ENCODE results near the gene INTS12. TPM values are rescaled to one million over a fixed set of nuclear protein-coding genes. Genes with fewer than 3 reads are reported as not detected.

INTS12 gene
- total RNA-seq, 4 donors from 2014 or later: 16.4 to 32.4 (median 22.0) TPM

DNA sequence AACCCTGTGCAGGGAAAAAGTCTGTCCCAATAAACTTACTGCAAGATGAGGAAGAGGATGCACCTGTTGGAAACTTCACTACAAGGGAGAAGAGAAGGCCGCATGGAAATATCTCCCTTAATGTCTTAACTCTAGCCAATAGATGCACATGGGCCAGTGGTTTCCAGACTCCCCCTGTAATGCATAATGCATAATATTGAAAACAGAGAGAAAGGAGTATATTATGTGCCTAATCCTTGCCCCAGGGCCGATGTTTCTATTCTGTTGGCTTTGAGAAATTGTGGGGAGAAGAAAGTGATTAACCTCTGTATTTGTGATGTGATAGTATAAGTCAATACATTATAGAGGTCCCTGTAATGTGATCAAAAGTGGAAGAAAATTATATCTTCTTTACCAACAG is 37.2 kb downstream of the INTS12 start:
- TF ChIP-seq, protein P1, sequence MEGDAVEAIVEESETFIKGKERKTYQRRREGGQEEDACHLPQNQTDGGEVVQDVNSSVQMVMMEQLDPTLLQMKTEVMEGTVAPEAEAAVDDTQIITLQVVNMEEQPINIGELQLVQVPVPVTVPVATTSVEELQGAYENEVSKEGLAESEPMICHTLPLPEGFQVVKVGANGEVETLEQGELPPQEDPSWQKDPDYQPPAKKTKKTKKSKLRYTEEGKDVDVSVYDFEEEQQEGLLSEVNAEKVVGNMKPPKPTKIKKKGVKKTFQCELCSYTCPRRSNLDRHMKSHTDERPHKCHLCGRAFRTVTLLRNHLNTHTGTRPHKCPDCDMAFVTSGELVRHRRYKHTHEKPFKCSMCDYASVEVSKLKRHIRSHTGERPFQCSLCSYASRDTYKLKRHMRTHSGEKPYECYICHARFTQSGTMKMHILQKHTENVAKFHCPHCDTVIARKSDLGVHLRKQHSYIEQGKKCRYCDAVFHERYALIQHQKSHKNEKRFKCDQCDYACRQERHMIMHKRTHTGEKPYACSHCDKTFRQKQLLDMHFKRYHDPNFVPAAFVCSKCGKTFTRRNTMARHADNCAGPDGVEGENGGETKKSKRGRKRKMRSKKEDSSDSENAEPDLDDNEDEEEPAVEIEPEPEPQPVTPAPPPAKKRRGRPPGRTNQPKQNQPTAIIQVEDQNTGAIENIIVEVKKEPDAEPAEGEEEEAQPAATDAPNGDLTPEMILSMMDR (IDR thresholded peaks at IDR 0.05; ENCODE audit: low read depth): no peak

DNA sequence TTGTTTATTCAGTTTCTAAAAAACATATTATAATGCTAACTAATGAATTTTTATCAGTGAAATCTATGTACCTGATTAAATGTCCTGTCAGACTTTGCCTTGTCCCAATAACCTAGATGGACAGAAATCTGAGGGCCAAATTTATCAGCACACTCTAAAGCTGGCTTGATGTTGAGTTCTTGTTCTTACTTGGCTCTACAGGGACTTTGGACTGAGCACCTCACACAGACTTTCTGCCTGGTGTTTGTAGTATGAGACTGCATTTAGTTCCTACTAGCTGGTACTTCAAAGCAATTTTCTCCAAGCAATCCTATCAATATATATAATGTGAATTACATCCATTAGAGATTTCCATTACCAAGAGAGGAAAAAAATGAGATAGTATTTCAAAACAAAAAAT is 37.8 kb downstream of the INTS12 start:
- TF ChIP-seq, protein P1 (IDR thresholded peaks at IDR 0.05; ENCODE audit: low read depth): no peak

DNA sequence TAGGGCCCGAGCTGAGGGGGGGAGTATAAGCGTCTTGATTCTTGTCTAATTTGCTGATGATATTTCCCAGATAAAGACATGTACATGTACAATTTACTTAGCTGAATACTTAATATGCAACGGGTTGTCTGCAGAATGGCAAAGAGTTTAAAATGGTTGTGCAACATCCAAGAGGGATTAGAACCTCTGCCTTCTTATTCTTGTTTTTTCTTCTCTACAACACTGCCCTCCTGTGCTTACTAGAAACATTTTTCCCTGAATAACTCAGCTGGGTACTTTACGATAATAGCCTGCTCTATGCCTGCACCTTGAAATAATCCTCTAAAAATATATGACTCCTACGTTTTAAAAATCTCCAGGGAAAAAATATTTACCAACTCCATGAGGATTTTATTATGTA is 41.8 kb downstream of the INTS12 start:
- TF ChIP-seq, protein P1 (IDR thresholded peaks at IDR 0.05; ENCODE audit: low read depth): no peak

DNA sequence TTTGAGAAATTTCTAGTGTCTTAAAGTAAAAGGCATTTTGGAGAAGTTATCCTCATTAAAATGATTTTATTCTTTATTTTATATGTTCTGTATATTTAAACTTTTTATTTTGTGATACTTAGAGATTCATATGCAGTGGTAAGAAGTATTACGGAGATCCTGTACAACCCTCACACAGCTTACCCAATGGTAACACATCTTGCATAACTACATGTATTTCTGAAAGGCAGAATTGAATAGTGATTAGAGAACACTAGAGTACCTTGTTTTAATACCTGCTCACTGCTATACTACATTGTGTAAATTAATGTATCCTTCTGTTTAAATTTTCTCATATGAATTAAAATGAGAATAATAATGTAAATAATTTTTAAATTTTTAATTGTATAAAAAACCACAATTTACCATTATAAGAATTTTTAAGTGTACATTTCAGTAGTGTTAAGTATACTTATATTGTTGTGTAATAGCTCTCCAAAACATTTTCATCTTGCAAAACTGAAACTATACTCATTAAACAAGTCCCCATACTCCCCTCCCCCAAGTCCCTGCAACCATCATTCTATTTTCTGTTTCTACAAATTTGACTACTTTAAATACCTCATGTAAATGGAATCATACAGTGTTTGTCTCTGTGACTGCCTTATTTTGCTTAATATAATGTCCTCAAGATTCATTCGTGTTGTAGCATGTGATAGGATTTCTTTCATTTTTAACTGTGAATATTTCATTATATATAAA is 45.4 kb downstream of the INTS12 start:
- TF ChIP-seq, protein P1 (IDR thresholded peaks at IDR 0.05; ENCODE audit: low read depth): no peak

DNA sequence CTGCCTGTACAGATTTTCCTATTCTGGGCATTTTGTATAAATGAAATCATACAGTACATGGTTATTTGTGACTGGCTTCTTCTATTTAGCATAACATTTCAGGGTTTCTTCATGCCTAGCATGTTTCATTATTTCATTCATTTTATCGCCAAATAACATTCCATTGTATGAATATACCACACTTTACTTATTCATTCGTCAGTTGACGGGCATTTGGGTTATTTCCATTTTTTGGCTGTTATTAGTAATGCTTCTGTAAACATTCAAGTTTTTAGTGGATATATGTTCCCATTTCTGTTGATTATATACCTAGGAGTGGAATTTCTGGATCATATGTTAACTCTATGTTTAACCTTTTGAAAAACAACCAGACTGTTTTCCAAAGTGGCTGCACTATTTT is 47.5 kb downstream of the INTS12 start:
- TF ChIP-seq, protein P1 (IDR thresholded peaks at IDR 0.05; ENCODE audit: low read depth): no peak

DNA sequence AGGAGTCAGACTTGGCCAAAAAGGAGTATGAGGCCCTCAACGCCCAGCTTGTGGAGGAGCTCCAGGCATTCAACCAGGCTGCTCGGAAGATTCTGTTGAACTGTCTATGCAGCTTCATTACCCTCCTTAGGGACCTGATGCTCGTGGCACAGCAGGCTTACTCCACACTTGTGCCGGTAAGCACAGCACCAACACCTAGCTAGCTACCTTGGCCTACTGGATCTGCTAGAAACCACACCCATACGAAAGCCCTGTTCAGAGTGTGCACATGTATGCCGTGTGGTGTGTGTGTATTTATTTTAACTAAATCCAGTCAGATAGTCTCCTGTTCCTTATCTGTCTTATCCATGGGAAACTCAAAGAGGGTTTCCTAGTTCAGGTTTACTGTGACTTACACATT is 49.3 kb downstream of the INTS12 start:
- TF ChIP-seq, protein P1 (IDR thresholded peaks at IDR 0.05; ENCODE audit: low read depth): no peak

DNA sequence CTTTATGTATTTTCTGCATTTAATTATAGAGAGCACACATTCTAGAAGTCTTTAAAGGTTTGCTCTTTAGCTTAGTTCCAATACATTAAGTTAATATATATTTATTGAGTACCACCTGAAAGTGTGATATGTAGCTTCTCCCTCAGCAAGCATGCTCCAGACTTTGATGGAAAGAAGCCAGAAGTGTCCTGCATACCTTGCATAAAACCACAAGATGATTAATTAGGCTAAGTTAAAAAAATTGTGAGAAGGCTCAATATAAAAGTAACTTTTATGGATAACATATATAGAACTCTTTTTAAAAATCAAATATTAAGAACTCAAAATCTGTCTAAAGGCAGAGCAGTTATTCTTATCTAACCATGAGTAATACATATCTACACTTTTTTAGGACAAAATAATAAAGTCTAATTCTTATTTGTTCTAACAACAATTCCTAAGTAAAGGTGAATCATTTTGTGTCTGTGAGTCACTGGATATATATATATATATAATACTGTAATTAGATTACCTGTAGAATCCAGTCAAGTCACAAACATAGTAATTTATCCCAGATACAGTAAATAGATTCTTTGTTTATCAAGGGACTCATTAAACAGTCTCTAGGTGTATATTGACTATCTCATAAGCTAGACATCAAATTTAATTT is 51.2 kb downstream of the INTS12 start:
- TF ChIP-seq, protein P1 (IDR thresholded peaks at IDR 0.05; ENCODE audit: low read depth): no peak
